ENCODE data around the gene RPS6KA4.

RPS6KA4 gene

DNA sequence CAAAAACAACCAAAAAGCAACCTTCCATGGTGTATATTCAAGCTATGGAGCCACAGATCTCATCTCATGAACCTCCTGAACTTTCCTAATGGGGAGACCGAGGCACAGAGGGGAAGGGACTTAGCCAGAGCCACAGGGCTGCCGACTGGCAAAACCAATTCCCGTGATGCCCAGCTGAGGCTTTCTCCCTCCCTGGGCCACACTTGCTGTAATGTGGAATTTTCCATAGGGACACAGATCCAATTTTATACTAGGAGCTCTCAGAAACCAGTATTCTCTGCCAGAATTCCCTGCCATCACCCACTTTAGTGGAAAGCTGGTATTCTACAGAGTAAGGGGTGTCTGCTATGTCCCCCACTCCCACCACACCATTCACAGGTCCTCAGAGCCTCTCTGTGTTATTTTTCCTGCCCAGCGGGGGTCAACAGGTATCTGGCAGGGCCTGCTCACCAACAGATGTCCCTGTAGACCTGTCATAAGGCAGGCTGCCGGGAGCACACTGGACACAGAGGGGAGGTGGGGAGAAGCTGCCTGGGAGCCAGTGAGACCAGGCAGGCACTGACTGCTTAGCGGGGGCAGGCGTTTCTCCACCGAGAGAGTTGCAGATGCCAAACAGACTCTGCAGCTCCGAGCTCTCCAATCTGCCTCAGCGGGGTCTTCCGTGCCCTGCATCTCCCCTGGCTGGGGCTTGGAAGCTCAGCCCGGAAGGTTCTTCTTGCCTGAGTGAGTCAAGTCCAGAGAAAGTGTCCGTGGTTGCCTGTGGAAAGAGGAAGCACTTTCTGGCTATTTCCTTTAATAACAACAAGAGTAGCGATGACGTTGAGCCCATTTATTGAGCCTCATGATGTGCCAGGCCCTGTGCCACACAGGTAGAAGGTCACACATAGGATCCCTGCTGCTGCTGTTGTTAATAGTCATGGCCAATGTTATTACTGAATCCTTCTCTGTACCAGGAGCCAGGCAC, 26.3 kb downstream of the RPS6KA4 start:
- TF ChIP-seq, protein P1, sequence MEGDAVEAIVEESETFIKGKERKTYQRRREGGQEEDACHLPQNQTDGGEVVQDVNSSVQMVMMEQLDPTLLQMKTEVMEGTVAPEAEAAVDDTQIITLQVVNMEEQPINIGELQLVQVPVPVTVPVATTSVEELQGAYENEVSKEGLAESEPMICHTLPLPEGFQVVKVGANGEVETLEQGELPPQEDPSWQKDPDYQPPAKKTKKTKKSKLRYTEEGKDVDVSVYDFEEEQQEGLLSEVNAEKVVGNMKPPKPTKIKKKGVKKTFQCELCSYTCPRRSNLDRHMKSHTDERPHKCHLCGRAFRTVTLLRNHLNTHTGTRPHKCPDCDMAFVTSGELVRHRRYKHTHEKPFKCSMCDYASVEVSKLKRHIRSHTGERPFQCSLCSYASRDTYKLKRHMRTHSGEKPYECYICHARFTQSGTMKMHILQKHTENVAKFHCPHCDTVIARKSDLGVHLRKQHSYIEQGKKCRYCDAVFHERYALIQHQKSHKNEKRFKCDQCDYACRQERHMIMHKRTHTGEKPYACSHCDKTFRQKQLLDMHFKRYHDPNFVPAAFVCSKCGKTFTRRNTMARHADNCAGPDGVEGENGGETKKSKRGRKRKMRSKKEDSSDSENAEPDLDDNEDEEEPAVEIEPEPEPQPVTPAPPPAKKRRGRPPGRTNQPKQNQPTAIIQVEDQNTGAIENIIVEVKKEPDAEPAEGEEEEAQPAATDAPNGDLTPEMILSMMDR (IDR thresholded peaks at IDR 0.05) = no peak

DNA sequence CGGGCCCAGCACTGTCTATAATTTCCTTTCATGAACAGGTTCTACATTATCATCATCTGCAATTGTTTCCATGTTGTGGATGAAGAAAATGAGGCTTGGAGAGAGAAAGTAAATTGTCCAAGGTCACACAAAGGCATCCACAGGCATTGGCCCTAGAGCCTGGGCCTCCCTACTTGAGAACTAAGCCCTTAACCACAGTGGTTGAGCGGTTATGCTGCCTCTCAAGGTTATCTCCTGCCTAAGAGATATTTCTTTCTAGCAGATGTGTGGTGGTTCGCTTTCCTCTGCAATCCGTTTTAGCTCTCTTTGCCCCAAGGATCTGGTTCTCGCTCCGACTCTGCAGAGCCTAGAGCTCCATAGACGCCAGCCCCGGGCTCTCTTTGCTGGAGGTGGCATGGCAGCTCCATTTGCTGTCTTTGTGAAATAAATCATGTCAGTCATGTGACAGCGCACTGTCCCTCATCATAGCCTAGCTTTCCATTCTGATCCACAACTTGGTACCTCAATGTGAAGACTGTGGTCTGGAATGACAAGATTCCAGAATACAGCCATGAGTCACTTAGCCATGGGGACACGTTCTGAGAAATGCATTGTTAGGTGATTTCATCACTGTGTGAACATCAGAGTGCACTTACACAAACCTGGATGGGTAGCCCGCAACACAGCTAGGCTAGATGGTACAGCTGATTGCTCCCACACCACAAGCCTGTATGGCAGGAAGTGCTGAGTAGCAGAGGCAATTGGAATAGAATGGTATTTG, 27.2 kb downstream of the RPS6KA4 start:
- TF ChIP-seq, protein P1 (IDR thresholded peaks at IDR 0.05) = no peak

DNA sequence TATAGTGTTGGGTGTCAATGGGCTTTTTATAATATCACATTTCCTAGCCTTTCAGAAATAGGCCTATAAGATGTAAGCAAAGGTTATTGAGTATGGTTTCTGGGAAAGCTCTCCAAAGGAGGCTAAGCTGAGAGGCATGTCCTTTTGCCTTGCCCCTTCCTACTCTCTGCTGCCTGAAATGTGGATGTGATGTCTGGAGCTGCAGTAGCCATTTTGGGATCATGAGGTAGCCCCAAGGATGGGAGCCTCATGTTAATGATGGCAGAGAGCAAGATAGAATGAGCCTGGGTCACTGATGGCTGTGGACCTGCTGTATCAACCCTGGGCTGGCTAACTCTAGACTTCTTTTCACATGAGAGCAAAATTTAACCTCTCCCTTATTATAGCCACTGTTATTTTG, 29.0 kb downstream of the RPS6KA4 start:
- TF ChIP-seq, protein P1 (IDR thresholded peaks at IDR 0.05) = no peak

DNA sequence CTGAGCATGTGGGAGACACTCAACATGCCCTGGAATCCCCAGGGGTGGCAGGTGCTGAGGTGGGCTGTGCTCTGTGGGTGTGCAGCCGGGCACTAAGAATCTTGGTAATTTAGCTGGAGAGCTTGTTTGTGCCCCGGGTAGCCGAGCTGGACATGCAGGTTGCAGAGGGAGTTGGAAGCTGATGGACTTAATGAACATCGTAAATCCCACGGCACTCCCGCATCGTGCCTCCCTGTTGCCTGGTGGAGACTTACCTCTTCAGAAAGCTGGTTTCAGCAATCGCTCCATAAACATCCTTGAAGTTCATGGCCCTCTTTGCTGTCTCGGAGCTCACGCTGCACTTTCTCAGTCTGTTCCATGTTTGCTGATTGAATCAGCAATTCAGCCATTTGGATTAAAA, 29.9 kb downstream of the RPS6KA4 start:
- TF ChIP-seq, protein P1 (IDR thresholded peaks at IDR 0.05) = no peak

DNA sequence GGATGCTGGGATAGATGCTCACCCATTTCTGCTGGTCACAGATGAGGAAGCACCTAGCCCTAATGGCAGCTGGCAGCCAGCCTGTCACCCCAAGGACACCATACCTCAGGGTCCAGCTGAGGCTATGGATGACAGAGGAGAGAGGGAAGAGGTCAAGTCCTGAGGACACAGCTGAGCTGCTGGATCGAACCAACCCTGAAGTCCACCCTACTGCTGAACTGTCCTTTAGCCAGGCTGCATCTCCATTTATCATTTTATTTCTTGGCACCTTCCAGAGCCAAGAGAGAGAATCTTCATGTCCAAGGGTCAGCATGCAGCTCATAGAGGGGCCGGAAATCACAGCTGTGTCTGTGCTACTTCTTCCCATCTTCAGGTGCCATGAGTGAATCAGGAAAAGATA, 30.9 kb downstream of the RPS6KA4 start:
- TF ChIP-seq, protein P1 (IDR thresholded peaks at IDR 0.05) = no peak

DNA sequence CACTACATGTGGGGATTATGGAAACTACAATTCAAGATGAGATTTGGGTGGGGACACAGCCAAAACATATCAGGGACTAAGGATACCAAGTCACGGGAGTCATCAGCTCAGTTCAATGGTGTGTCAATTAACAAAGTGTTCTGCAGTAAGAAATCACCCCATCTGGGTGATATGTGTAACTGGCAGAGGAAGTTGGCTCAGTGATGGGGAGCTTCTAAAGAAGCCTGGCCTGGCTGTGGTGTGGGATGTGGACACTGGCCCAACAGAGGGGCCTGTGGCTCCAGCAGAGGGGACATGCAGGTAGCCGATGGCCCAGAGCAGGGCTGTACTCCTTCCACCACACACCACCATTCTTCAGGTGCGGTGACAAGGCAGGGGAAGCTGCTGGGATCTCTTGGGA, 31.6 kb downstream of the RPS6KA4 start:
- TF ChIP-seq, protein P1 (IDR thresholded peaks at IDR 0.05) = no peak

DNA sequence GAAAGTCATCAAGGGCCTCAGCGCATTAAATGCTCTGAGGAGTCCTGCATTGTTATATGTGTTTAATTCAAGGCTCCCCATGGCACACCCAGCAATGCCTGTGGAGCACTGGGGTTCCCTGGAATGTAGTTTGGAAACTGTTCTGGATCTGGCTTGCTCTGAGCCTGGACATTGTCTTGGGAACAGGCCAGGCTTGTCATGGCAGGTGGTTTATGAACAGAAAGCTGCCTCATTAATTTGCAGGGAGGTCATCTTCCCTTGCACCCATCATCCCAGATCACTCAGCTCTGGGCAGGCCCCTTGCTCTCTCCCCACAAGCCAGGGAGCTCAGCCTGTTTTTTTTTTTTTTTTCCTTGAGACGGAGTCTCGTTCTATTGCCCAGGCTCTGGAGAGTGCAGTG, 32.9 kb downstream of the RPS6KA4 start:
- TF ChIP-seq, protein P1 (IDR thresholded peaks at IDR 0.05) = no peak

Data from LNCAP (cell line).